IMR-90 (cell line): ENCODE measurements around the gene LRRC8E. TPM values are rescaled to one million over a fixed set of nuclear protein-coding genes. Genes with fewer than 3 reads are reported as not detected.

Source experiments
- ATAC-seq: fragments of 200-7000 bp; cut with Tn5 transposase; 2 replicates; pipeline ENCODE4 v1.9.1; 2020; ENCODE audit warnings: low read depth, mild to moderate bottlenecking, moderate library complexity
- BruUV-seq: library from RNA; stranded (reverse); fragments of 400-500 nt; replicated peaks from 2 replicates; lab custom pipeline; 2021; lab: Mats Ljungman, UMichigan
- CTCF ChIA-PET: fragments of 300-600 bp; formaldehyde crosslinking; extraction: SDS; loops from one replicate; lab custom pipeline; 2021; ENCODE audit warnings: antibody characterized with exemption; lab: Yijun Ruan, JAX
- POLR2A ChIA-PET: fragments of 300-600 bp; sonication (Branson Sonifier 250); formaldehyde crosslinking; loops from one replicate; lab custom pipeline; 2022; ENCODE audit warnings: antibody characterized with exemption; ENCODE audit not compliant: unreplicated experiment; lab: Charles Lee
- DNase-seq: peaks from one replicate; pipeline ENCODE4 v3.0.0; 2013
- H2AFZ ChIP-seq: replicated peaks from 2 replicates; pipeline ENCODE3; 2013; ENCODE audit warnings: low read length, mild to moderate bottlenecking; ENCODE audit not compliant: poor library complexity
- H2AK5ac ChIP-seq: 2 replicates; pipeline ENCODE4 v1.6.1; 2013; ENCODE audit warnings: low read depth, low read length, inconsistent platforms
- H2AK9ac ChIP-seq: replicated peaks from 2 replicates; pipeline ENCODE3; 2013; ENCODE audit warnings: mild to moderate bottlenecking, low read depth, low read length, moderate library complexity; ENCODE audit not compliant: poor library complexity
- H2BK120ac ChIP-seq: 2 replicates; pipeline ENCODE4 v1.6.1; 2013; ENCODE audit warnings: low read depth, low read length, inconsistent platforms
- H2BK15ac ChIP-seq: 3 replicates; pipeline ENCODE4 v1.6.1; 2013; ENCODE audit warnings: low read depth, low read length, inconsistent platforms
- H2BK20ac ChIP-seq: 2 replicates; pipeline ENCODE4 v1.6.1; 2013; ENCODE audit warnings: low read depth, mild to moderate bottlenecking, inconsistent platforms, low read length, moderate library complexity
- H2BK5ac ChIP-seq: 2 replicates; pipeline ENCODE4 v1.6.1; 2013; ENCODE audit warnings: mild to moderate bottlenecking, low read depth, low read length, inconsistent platforms; ENCODE audit not compliant: poor library complexity, severe bottlenecking
- H3K14ac ChIP-seq: replicated peaks from 2 replicates; pipeline ENCODE4 v1.6.1; 2013; ENCODE audit warnings: low read depth, low read length, inconsistent platforms
- H3K18ac ChIP-seq: 2 replicates; pipeline ENCODE4 v1.6.1; 2013; ENCODE audit warnings: low read depth, low read length, control low read depth
- H3K23ac ChIP-seq: 2 replicates; pipeline ENCODE4 v1.6.1; 2013; ENCODE audit warnings: low read depth, low read length, inconsistent platforms
- H3K27ac ChIP-seq: 2 replicates; pipeline ENCODE4 v1.5.1; 2013; ENCODE audit warnings: mild to moderate bottlenecking, control low read depth, low read length; ENCODE audit not compliant: insufficient read depth
- H3K27me3 ChIP-seq: 2 replicates; pipeline ENCODE4 v1.6.1; 2013; ENCODE audit warnings: low read length; ENCODE audit not compliant: control insufficient read depth, insufficient read depth
- H3K36me3 ChIP-seq: 2 replicates; pipeline ENCODE4 v1.6.1; 2013; ENCODE audit warnings: low read length, mixed read lengths; ENCODE audit not compliant: control insufficient read depth, insufficient read depth
- H3K4ac ChIP-seq: 2 replicates; pipeline ENCODE4 v1.6.1; 2013; ENCODE audit warnings: low read depth, low read length, inconsistent platforms
- H3K4me1 ChIP-seq: 2 replicates; pipeline ENCODE4 v1.6.1; 2013; ENCODE audit warnings: low read length, mixed read lengths; ENCODE audit not compliant: control insufficient read depth, insufficient read depth
- H3K4me2 ChIP-seq: 2 replicates; pipeline ENCODE4 v1.6.1; 2013; ENCODE audit warnings: low read depth, mild to moderate bottlenecking, control low read depth, low read length, moderate library complexity
- H3K4me3 ChIP-seq: 2 replicates; pipeline ENCODE4 v1.5.1; 2013; ENCODE audit warnings: low read depth, mild to moderate bottlenecking, control low read depth, low read length, moderate library complexity; ENCODE audit not compliant: insufficient read depth
- H3K56ac ChIP-seq: 2 replicates; pipeline ENCODE4 v1.6.1; 2013; ENCODE audit warnings: low read length, inconsistent platforms; ENCODE audit not compliant: insufficient read depth; ENCODE audit errors: extremely low read depth
- H3K79me1 ChIP-seq, 2 experiments: 2 replicates each; pipeline ENCODE4 v1.6.1; 2013; ENCODE audit warnings: low read length in 2 of 2, inconsistent platforms in 1 of 2, low read depth in 1 of 2
- H3K9ac ChIP-seq: 2 replicates; pipeline ENCODE4 v1.6.1; 2013; ENCODE audit warnings: low read depth, low read length, control low read depth
- H3K9me1 ChIP-seq: 2 replicates; pipeline ENCODE4 v1.6.1; 2013; ENCODE audit warnings: low read length, inconsistent platforms; ENCODE audit not compliant: insufficient read depth
- H3K9me3 ChIP-seq: 2 replicates; pipeline ENCODE4 v1.6.1; 2013; ENCODE audit warnings: low read length; ENCODE audit not compliant: control insufficient read depth, insufficient read depth
- H4K20me1 ChIP-seq: 2 replicates; pipeline ENCODE4 v1.6.1; 2013; ENCODE audit warnings: low read length, inconsistent platforms; ENCODE audit not compliant: insufficient read depth
- H4K5ac ChIP-seq: 2 replicates; pipeline ENCODE4 v1.6.1; 2013; ENCODE audit warnings: mild to moderate bottlenecking, low read depth, low read length, control low read depth
- H4K8ac ChIP-seq, 2 experiments: 2 replicates each; pipeline ENCODE4 v1.6.1; 2013; ENCODE audit warnings: low read depth in 2 of 2, low read length in 2 of 2, control low read depth in 1 of 2, inconsistent platforms in 1 of 2
- H4K91ac ChIP-seq: 2 replicates; pipeline ENCODE4 v1.6.1; 2013; ENCODE audit warnings: low read depth, low read length, inconsistent platforms; ENCODE audit not compliant: insufficient read depth
- FOS ChIP-seq: fragments of 150-350 bp; IDR thresholded peaks from 2 replicates; pipeline ENCODE4 v1.6.1; 2016; ENCODE audit warnings: low read depth, low read length
- MAFK ChIP-seq: IDR thresholded peaks from 2 replicates; pipeline ENCODE4 v1.6.1; 2012; ENCODE audit warnings: low read depth, low read length, improper control_type of control experiment
- RAD21 ChIP-seq: IDR thresholded peaks from 2 replicates; pipeline ENCODE4 v1.6.1; 2012; ENCODE audit warnings: low read length, improper control_type of control experiment
- RCOR1 ChIP-seq: IDR thresholded peaks from 2 replicates; pipeline ENCODE4 v1.6.1; 2012; ENCODE audit warnings: mild to moderate bottlenecking, low read length, improper control_type of control experiment; ENCODE audit not compliant: insufficient replicate concordance
- WGBS, 2 experiments: methylation state at CpG; one replicate each; pipeline versions ENCODE4 v1.1.5 to v1.1.7; 2013; ENCODE audit warnings: missing lambda C conversion rate in 2 of 2; ENCODE audit not compliant: insufficient read length in 1 of 2; ENCODE audit errors: extremely low coverage in 2 of 2; 5-methylcytosine and 5-hydroxymethylcytosine counted together
- dilution Hi-C: fragments of 300-500 bp; cut with HindIII; formaldehyde crosslinking; loops from one replicate; pipeline ENCODE4 v1.14.3; 2018; ENCODE audit warnings: low sequenced_read_pairs; ENCODE audit not compliant: unreplicated experiment
- in situ Hi-C: fragments of 300-500 bp; cut with MboI; formaldehyde crosslinking; loops from 3 replicates; pipeline ENCODE4 v1.14.3; 2019; ENCODE audit warnings: low sequenced_read_pairs, inconsistent platforms, mixed read lengths
- intact Hi-C: fragments of 100-400 bp; cut with micrococcal nuclease; formaldehyde crosslinking; loops from 2 replicates; pipeline ENCODE4 v1.10.0; 2022
- polyA plus RNA-seq, 3 experiments: library from polyadenylated mRNA; depleted of rRNA; stranded (reverse); fragments of >200 nt; gene quantifications; 2 replicates each; pipeline ENCODE4 v1.2.3, GENCODE V29; 2012; ENCODE audit warnings: low replicate concordance in 1 of 3
- total RNA-seq: library from RNA; depleted of rRNA; stranded (reverse); fragments of >200 nt; gene quantifications from 2 replicates; pipeline ENCODE4 v1.2.3, GENCODE V29; 2012

LRRC8E gene
- total and polyA plus RNA-seq, 2 of the 4 experiments (the other 2 are of a cell fraction): 6.4 to 7.2 TPM

DNA sequence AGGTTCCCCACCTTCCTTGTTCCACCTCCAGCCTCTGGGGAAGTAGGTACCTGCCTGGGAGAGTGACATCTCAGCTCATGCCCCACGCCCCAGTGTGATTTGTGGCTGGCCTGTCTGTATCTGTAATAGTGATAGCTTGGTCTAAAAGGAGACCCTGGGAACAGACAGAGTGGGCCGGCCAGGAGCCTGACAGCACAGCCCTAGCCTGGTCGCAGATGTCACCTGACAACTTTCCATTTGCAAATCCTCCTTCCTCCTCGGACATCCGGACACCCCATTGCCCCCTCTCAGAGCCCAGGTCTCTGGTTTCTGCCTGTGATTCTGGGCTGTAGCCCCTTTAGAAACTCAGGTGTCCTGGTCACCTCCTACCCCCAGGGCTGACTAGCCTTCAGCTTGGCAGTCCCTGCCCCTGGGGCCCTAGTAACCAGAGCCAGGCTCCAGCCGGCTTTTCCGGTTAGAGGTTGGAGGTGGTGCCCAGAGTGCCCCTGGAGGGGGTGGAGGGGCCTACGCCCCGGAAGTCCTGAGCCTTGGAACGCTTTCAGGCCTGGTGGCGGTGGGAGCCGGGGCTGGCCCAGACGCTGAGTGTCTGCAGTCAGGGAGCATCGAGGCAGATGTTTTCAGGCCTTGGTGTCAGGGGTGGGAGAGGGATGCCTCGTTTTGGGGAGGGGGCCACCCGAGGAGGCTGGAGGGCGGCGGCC lies 6.5 kb downstream of the LRRC8E start:
- H3K18ac ChIP-seq: no peak overlapping the region
- DNase-seq (no peak), ATAC-seq (no peak)
- H3K56ac ChIP-seq: no peak overlapping the region
- no peak overlapping the region for H3K4me2 ChIP-seq
- no peaks in the 10 kb centered on the region for H4K20me1 ChIP-seq
- peaks cover 13% of the 10 kb centered on the region for H3K36me3 ChIP-seq
- H4K8ac ChIP-seq: no peak overlapping the region
- no peak overlapping the region for H2BK20ac ChIP-seq
- H3K4me3 ChIP-seq: no peak overlapping the region
- H3K4me1 ChIP-seq: 0 out of 2 replicates have a peak, but pooled peaks cover 2% of the 10 kb centered on the region
- no peak overlapping the region for H3K27ac ChIP-seq
- dilution Hi-C loops (no loop called here), in situ Hi-C loops (no loop called here), intact Hi-C loops (no loop called here)
- H3K9ac ChIP-seq: no peak overlapping the region
- no peak overlapping the region for H2AFZ ChIP-seq
- no peak overlapping the region for H2BK120ac ChIP-seq
- H3K9me3 ChIP-seq: no peaks in the 10 kb centered on the region
- H3K9me1 ChIP-seq: 0 out of 2 replicates have a peak, but pooled peaks cover 4% of the 10 kb centered on the region
- no peak overlapping the region for H2AK5ac ChIP-seq
- no peak overlapping the region for H4K5ac ChIP-seq
- 33% methylated on average over 3 of the region's 18 CpGs; no CpG with 5 or more reads in 1 of the 2 experiments for WGBS, 2 experiments
- TF ChIP-seq MAFK: no peak
- no peak for TF ChIP-seq RAD21
- no peak for TF ChIP-seq FOS
- no peak for TF ChIP-seq RCOR1
- H3K79me1 ChIP-seq: peaks cover 5 to 29% of the 10 kb centered on the region in 2 experiments
- ChIA-PET CTCF (interaction anchor here (1.1 kb wide), 1 partner anchor 26 kb away, joined by 3 read pairs; no protein-coding TSS in a partner anchor), POLR2A (interaction anchor here (1.0 kb wide), 1 partner anchor 9 kb away, joined by 4 read pairs; the partner anchor contains the start of gene MAP2K7)
- H2AK9ac ChIP-seq: peak overlapping the region; percentile 42
- H4K91ac ChIP-seq: no peak overlapping the region
- no TSS peak for BruUV-seq
- H3K4ac ChIP-seq: no peak overlapping the region
- H3K27me3 ChIP-seq: no peaks in the 10 kb centered on the region
- no peak overlapping the region for H3K23ac ChIP-seq
- no peak overlapping the region for H2BK15ac ChIP-seq
- H3K14ac ChIP-seq: no peak overlapping the region
- no peak overlapping the region for H2BK5ac ChIP-seq
